HFF-Myc (cell line): Measurements from ENCODE around the gene ARHGDIA.
A peak's percentile ranks its signal among the peaks of the same experiment; 100 is the strongest.

Experiments
- DNase-seq: peaks from one replicate; pipeline ENCODE4 v3.0.0-alpha.2; 2011; ENCODE audit warnings: low read depth; ENCODE audit errors: extremely low read depth
- H3K4me3 ChIP-seq: replicated peaks from 2 replicates; pipeline ENCODE4 v1.5.1; 2011; ENCODE audit warnings: low read depth, mild to moderate bottlenecking, control low read depth, low read length
- TF ChIP-seq, protein P1 (sequence below): IDR thresholded peaks from 2 replicates; pipeline ENCODE4 v1.5.1; 2012; ENCODE audit warnings: mild to moderate bottlenecking, low read depth, low read length, control low read depth; ENCODE audit errors: missing control alignments

Gene ARHGDIA

GRCh38 chr17:81821603-81822311 is 49.4 kb downstream of the ARHGDIA start:
- no peak for DNase-seq
- no peak overlapping the region for H3K4me3 ChIP-seq
- TF ChIP-seq, protein P1, sequence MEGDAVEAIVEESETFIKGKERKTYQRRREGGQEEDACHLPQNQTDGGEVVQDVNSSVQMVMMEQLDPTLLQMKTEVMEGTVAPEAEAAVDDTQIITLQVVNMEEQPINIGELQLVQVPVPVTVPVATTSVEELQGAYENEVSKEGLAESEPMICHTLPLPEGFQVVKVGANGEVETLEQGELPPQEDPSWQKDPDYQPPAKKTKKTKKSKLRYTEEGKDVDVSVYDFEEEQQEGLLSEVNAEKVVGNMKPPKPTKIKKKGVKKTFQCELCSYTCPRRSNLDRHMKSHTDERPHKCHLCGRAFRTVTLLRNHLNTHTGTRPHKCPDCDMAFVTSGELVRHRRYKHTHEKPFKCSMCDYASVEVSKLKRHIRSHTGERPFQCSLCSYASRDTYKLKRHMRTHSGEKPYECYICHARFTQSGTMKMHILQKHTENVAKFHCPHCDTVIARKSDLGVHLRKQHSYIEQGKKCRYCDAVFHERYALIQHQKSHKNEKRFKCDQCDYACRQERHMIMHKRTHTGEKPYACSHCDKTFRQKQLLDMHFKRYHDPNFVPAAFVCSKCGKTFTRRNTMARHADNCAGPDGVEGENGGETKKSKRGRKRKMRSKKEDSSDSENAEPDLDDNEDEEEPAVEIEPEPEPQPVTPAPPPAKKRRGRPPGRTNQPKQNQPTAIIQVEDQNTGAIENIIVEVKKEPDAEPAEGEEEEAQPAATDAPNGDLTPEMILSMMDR: peak; percentile 68

- no peak for DNase-seq
- no peak overlapping the region for H3K4me3 ChIP-seq
- TF ChIP-seq, protein P1: no peak
Observed at GRCh38 chr17:81821147-81821546, 50.0 kb downstream of the ARHGDIA start.

- no peak for DNase-seq
- TF ChIP-seq, protein P1: no peak
- H3K4me3 ChIP-seq: no peak overlapping the region
Observed at GRCh38 chr17:81819708-81820107, 51.4 kb downstream of the ARHGDIA start.

DNA sequence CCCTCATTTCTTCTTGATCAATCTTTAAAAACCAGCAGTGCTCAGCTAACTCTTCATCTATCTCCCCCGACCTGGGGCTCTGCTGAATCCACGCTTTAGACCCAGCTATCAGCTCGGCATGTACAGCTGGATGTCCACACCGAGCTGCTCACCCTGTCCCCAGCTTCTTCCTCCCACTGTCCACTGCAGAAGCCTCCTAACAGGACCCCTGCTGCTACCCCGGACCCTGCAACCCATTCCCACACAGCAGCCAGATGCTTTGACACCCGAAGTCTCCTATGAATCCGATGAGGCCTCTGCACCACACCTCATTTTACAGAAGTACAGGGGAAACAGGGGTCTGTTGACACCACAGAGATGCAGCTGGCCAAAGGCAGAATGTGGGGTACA is 53.4 kb downstream of the ARHGDIA start:
- TF ChIP-seq, protein P1: no peak

More for the DNA sequence above, 53.4 kb downstream of the ARHGDIA start:
- H3K4me3 ChIP-seq: no peak overlapping the region
- DNase-seq: no peak
